Amniotic epithelial cell (primary cell): ENCODE data around the gene JAKMIP3.
A peak's percentile ranks its signal among the peaks of the same experiment; 100 is the strongest.

Experiments
- DNase-seq: peaks from one replicate; pipeline ENCODE4 v3.0.0-alpha.2; 2010; ENCODE audit warnings: low read depth

The JAKMIP3 gene

DNA sequence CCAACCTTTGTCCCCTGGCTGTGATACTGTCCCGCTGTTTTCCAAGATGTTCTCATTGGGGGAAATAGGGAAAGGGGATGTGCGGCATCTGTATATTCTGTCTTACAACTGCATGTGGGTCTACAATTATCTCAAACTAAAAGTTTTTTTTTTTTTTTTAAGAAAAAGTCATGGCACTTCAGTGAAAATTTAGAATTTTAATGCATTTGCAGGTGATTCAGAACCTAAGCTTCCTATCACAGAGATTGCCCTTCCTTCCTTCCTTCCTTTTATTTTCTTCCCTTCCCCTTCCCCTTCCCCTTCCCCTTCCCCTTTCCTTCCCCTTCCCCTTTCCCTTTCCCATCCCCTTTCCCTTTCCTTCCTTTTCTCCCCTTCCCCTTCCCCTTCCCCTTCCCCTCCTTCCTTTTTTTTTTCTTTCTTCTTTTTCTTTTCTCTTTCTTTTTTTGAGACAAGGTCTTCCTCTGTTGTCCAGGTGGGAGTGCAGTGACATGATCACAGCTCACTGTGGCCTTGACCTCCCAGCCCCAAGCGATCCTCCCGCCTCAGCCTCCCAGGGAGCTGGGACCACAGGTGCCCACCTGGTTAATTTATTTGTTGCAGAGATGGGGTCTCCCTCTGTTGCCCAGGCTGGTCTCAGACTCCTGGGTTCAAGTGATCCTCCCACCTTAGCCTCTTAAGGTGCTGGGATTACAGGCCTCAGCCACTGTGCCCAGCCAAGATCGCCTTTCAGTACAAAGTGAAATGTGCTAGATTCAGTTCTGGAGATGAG lies 32.0 kb downstream of the JAKMIP3 start:
- no peak for DNase-seq

DNA sequence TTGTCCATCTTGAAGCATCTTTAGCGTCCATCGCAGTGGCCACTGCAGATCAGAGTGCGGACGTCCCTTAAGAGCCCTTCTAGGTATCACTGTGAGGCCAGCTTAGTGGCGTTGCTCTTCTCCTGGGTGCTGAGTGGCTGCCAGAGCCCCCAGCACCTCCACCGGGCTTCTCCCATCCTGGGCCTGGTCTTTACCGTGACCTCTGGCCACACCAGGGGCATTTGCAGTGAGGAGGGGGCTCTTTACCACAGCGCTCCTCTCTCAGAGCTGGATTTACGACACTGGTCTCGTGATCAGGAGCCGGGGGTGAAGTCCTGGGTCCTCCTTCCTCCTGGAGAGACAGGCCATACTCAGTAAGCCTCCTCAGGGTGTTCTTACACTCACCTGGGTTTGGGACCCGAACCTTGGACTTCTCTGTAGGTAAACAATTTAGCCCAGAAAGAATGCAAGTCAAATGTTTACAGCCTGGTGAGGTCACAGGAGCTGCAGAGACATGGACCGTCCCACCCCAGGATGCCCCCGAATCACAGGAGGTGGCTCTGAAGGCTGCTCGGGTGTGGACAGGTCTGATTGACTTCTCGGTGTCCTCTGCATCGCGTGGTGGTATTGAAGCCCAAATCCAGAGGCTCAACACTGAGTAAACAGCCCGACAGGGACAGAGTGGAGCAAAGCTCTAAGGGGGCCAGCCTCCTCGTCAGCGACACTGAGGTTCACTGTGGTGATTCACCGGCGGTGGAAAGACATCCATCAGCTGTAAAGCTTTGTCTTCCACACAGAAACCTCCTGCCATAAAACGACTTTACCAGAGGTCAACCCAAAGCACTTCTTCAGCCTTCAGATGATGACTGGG lies 33.0 kb downstream of the JAKMIP3 start:
- peak; percentile 4 for DNase-seq

DNA sequence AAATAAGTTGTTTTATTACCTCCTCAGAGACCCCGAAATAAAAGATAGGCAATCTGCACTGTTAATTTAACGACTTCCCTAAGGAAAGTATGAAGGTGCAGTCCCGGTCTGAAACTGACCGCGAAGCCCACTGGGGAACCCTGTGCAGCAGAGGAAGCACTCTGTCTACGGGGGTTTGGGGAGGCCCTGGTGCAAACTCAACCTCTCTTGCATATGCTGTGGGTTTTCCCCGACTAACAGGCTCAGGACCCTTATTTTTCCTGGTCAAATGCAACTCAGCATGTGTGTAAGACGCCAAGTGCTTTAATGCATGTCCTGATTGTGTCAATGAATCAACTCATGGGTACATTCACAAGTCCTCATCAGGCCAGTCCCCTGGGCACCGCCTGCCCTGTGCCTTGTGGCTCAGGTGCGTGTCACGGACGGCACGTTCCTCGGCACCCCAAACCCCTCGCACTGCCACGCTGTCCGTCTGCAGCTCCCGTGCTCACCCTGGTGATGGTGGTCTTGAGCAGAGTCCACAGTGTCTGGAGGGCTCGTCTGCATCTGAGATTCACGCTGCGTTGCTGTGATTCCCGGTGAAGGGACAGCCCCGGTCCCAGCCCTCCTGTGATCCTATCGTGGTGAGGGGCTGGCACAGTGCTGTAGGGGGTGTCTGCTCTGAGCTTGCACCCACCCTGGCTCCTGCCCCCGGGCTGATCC lies 33.8 kb downstream of the JAKMIP3 start:
- no peak for DNase-seq

DNA sequence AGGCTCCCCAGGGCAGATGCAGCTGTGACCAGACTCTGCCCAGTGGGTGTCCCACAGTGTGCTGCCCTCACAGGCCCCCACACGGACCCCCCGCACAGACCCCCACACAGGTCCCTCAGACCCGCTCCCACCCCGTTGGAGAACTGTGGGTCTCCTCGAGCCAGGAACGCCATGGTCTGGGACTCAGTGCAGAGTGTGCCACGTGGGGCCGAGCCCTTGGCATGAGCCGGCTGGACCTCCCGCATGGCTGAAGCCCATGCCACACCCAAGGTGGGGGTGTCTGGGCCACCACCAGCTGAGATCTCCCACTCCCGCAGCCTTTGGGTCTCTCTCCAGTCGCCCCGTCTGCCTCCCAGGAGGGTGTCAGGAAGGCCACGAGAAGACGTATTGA lies 34.3 kb downstream of the JAKMIP3 start:
- no peak for DNase-seq

DNA sequence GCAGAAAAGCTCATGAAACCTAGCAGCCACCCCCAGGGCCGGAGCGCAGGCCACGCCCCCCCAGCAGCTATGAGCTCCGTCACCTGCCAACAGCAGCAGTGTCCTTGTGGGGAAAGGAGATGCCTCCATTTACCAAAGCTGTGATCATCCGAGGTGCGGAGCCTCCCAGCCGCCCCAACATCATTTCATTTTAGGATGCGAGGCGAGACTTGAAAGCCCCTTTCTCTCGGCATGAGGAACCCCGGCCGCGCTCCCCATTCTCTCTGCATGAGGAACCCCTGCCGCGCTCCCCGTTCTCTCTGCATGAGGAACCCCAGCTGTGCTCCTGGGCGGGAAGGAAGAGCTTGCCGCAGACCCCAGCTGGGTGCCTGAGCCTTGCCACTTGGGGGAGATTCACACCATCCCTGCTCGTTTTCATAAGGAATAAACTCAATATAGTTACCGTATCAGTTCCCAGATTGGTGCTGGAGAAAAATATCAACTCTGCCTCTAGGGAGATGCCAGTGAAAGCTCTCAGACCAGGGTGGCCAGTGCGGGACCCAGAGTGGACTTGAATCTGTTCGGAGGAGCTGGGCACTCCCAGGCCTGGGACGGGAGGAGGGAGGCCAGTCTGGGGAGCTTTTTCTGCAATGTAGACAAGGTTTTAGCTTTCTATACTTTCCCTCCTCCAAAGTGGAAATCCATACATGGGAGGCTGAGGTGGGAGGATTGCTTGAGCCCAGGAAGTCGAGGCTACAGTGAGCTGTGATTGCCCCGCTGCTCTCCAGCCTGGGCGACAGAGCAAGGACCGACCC lies 35.0 kb downstream of the JAKMIP3 start:
- no peak for DNase-seq

DNA sequence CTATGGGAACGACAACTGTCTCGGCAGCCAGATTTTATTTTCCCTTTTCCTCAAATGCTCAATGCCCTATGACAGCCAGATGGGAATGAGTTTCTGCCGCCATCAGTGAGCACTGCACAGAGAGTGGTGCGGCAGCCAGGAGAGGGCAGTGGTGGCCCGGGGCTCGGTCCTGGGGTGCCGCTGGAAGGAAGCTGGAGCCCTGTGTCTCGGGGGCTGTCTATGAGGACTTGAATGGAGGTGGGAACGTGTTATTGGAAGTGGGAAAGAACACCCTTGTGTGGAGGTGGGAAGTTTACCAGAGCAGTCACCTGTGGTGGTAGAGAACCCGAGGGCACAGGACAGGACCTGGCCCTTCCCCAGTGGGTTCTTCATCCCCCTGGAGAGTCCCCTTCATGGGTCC lies 35.8 kb downstream of the JAKMIP3 start:
- DNase-seq, result no peak

DNA sequence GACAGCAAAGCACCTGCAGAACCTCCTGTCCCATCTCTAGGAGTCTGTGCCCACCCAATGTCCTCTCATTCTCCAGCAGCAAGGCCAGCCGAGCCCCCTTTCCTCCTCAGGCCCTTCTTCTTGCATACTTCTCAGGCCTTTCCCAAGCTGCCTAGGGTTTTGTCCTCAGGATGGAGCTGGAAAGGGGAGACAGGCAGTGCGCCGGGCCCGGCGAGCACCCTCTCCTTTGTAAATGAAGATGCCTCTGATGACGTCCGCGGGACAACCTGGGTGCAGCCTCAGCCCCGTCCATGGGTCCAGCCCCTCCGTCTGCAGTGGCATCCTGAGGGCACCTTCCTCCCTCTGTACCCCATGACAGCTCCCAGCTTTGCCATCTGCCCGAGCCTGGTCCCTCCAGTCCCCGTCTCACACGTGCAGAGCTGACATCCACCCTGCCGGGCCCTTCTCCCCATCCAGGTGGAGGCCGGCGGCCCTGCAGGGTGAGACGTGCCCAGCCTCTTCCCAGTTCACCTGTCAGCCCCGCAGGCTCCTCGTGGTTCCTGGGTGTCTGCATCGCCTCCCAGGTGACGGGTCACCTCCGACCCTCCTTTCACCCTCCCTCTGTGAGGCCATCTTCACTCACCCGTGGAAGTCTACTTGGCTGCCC lies 36.4 kb downstream of the JAKMIP3 start:
- DNase-seq, result no peak

DNA sequence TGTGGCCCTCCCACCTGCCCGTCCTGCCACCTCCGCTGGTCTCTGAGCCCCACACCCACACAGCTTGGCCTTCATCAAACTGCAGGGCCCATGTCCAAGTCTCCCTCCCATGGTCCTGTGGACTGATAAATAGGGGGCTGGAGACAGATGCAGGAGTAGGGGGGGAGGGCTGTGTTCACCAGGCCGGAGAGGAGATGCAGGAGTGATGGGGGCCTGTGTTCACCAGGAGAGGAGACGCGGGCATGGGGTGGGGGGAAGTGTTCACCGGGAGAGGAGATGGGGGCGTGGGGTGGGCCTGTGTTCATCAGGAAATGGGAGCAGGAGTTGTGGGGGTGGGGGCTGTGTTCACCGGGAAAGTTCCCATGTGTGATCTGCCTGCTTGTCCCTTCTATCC lies 37.0 kb downstream of the JAKMIP3 start:
- no peak for DNase-seq

DNA sequence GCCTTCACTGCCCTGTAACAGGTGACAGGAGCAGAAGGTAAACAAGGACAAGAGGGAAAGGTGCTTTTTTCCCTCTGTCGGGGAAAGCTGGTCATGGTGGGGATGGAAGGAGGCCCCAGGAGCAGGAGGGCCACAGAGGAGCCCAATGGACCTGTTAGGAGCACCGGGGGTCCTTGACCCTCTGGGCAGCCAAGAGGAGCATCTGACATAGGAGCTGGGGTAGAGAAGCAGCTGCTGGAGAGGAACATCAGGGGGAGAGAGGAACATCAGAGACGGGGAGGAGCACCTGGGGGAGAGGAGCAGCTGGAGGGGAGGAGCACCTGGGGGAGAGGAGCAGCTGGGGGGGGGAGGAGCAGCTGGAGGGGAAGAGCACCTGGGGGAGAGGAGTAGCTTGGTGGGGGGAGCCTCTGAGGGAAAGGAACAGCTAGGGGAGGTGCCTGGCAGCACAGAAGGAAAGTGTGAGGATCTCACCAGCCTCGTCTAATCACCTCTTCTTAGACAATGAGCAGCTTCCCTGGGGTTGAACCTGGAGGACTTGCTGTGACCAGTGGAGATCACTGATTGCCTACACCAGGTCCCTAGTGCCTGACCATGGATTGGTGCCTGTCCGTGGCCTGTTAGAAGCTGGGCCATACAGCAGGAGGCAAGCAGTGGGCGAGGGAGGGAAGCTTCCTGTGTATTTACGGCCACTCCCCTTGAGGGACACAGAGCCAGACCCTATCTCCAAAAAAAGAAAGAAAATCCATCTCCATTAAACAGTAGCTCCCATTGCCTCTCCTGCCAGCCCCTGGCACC lies 37.6 kb downstream of the JAKMIP3 start:
- no peak for DNase-seq

DNA sequence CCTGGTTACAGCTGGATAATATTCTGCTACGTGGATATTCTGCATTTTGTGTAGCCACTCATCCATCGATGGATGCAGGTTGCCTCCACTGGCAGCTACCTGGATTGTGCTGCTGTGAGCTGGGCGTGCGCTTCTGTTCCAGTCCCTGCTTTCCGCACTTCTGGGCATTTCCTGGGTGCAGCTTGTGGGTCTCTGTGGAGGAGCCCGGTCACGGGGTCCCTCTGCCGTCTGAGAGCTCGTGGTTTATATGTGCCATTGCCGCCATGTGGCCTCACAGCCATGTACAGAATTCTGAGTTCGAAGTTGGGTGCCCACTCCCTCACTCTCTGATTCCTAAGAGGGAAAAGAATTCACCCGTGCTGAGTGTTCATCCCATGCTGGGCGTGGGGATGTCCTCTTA lies 38.3 kb downstream of the JAKMIP3 start:
- DNase-seq, result no peak

DNA sequence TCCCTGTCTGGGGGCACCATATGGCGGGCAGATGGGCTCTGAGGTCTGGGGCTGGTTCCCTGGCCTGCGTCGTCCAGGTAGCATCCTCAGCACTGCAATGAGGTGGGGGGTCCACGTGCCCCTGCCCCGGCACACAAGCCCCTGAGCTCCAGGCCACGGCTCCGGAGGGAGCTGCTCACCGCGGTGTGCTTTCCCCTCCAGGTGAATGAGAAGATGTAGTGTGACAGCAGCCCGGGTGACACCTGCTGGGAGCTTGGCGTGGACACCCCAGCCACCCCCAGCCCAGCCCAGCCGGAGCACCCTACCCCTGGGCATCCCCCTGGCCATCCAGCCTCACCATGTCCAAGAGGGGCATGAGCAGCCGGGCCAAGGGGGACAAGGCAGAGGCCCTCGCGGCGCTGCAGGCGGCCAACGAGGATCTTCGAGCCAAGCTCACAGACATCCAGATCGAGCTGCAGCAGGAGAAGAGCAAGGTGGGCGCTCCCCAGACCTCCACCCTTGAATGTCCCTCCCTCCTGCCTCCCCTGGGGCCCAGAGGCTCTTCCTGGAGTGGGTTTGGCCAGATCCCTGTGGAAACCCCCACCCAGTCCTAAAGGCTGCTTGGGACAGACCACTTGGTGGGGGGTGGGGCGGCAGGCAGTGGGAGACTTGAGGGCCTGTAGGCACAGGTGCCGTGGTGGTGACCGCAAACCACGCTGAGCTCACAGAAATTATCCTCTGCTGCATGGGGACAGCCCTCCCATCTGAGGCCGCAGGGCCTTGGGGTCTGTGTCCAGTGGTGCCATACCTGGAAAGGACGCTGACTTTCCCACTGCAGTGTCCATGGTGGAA lies 38.9 kb downstream of the JAKMIP3 start:
- DNase-seq, result no peak

DNA sequence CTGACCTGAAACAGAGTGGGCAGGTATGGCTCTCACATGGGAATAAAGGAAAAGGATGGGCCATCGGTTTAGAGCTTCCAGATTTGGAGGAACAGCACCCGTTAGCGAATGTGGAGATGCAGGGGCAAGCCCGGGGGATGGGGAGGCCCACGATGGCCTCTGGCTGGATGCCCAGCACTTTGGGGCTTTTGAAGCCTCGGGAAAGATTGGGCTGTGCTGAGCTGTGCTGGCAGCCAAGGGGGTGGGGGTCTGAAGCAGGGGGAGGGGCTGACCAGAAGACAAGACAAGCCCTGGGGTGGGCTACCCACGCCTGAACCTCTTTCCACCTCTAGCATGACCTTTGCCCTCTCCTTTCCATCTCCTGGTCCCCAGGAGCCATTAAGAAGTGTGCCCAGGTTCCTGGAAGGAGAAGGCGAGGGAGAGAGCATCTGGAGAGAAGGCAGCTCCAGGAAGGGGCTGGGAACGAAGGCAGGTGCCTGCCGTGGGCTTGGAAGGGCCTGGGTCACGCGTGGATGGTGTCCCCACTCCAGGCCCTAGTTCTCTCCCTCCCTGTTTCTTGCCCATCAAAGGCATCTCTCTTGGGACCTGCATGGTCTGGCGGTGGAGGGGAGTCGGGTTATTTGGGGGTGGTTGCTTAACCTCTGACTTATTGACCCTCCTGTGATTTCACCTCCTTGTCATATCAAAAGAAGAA lies 39.7 kb downstream of the JAKMIP3 start:
- DNase-seq, result no peak

DNA sequence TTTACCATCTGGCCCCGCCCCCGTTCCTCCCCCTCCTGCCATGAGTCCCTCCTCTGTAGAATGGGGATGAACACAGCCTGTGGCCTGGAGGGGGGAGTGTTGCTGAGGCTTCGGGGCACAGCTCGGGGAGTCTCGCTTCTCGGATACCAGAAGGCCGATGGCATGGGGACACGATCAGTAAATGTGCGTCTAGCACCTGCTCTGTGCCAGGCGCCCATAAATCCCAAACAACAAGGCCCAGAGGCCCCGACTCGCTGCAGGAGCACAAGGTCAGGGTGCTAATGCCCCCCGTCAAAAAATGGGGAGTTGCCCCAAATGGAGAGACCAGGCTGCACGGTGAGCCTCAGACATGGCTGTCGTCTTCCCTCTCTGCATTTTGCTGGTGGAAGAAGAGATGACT lies 40.7 kb downstream of the JAKMIP3 start:
- no peak for DNase-seq

DNA sequence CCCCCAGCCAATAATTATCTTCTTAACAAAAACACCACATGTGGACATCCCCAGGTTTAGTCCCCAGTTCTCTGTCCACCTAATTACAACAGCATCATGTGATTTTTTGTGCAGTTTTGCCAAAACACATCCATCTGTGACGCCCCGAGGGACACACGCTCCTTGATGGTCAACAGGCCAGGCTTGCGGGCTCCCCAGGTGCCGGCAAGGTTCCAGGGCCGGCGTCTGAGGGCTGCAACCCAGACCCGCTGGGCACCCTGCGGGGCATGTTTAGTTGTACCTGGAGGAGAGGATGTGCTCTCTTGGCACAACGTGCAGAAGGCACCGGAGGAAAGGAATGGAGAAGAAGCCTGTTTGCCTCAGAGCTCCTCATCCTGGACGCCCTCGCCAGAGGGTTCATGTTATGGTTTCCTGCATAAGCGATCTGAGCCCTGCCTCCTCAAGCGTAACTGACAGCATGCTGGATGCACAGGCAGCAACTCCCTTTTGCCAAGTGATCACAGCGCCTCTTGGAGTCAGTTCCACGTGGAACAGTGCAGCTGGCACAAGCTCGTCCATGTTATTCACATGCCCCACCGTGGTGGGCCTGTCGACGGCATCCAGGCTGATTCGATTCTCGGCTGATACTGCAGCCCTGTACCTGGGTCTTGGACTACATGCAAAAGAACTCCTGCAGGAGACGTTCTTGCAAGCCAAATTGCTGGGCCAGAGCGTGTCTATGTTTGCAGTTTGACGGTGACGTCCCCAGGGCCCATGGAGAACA lies 41.6 kb downstream of the JAKMIP3 start:
- DNase-seq, result no peak

DNA sequence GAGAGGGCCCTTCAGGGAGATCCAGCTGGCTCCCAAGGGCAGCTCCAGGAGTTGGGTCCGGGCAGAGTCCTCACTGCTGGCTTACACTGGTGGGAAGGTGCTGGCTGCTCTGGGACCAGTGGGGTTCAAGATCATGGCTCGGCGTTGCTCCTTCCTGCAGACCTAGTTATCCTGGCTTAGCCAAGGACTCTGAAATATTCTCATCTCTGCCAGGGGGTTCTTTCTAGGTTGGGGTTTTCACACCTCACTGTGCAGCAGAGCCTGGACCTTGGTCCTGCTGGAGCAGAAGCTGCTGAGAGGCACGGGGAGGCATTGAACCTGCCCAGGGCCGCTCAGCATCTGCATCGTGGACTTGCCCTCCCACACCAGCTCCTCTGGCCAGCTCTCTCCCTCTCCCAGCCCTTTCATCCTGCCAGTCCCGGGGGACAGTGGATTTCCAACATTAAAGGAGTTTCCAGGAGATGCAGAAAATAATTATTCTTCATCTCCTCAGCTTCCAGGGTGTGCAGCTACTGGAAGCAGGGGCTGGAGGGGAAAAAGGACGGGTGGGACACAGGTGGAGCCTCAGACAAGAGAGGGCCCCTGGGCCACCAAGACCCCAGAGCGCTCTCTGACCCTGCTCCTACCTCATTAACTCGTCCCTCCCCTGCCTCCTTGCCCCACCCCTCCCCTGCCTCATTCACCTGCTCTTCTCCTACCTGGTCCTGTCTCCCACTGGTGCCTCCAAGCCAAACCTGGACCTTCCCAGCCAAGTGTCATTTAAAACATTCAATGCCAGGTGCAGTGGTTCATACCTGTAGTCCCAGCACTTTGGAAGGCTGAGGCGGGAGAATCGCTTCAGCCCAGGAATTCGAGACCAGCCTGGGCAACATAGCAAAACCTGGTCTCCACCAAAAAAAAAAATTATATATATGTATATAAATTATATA lies 42.5 kb downstream of the JAKMIP3 start:
- no peak for DNase-seq

DNA sequence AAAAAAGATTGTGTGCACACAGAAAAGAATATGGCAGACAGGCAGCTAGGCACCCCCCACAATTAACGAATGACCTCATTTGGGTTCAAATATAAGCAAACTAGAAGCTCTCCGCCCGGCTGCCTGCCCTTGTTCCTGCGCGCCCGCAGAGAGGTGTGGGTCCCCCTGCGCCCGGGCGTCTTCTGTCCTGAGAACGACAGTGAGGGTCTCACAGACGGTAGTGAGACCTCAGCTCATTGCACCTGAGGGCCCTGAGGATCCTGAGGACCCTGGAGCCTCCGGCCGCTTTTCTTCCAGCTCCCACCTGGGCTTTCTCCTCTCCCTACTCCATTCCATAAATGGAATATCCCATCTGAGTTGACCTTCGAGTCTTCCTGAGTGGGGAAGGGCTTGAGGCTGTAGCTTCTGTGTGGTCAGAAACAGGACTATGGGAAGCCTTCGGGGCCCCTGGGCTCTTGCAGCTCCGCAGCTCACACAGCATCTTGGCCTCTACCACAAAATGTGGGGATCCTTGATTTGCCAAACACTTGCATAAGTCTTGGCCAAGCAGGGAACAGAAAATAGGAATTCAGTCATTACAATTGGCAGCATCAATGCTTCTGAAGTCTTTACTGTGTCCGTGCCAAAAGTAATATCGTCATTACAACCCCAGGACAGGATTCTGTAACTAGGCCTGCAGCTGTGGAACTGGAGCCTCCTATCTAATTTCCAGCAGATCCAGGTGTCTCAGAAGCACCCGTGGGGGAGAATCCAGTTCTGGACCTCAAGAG lies 43.8 kb downstream of the JAKMIP3 start:
- no peak for DNase-seq
